Activated gamma-delta T cell treated with anti-CD3 and anti-CD28 coated beads, Interleukin-2, amount 50 U/mL, for 16 hours (primary cell): ENCODE results near the gene RNU2-1.
"Not testable (repeated sequence)": the region's sequence is repeated elsewhere in the genome, so short reads cannot be mapped to it uniquely, and the experiment has no call there.

Experiments used
- DNase-seq: peaks from one replicate; pipeline ENCODE4 v3.0.0-alpha.2; 2020; ENCODE audit warnings: low read depth

RNU2-1 gene

GRCh38 chr17:43233877-43234276, at the start of gene RNU2-1:
Gene RNU2-1 (minus strand): TSS chr17:43233977.
- not testable (repeated sequence) for DNase-seq

- DNase-seq, result not testable (repeated sequence)
Measured at GRCh38 chr17:43272914-43273313, 39.1 kb upstream of the RNU2-1 start.

GRCh38 chr17:43272483-43272882, 38.7 kb upstream of the RNU2-1 start:
- not testable (repeated sequence) for DNase-seq

GRCh38 chr17:43270552-43271504, 37.1 kb upstream of the RNU2-1 start:
- DNase-seq, result not testable (repeated sequence)

GRCh38 chr17:43246456-43246855, 12.7 kb upstream of the RNU2-1 start:
- not testable (repeated sequence) for DNase-seq

GRCh38 chr17:43240596-43241352, 7.0 kb upstream of the RNU2-1 start:
- not testable (repeated sequence) for DNase-seq

- not testable (repeated sequence) for DNase-seq
Measured at GRCh38 chr17:43239597-43239996, 5.8 kb upstream of the RNU2-1 start.

GRCh38 chr17:43233263-43233662, 514 bp downstream of the RNU2-1 start:
- DNase-seq, result not testable (repeated sequence)

- DNase-seq, result not testable (repeated sequence)
Measured at GRCh38 chr17:43232021-43232699, 1.6 kb downstream of the RNU2-1 start.

- DNase-seq, result not testable (repeated sequence)
Measured at GRCh38 chr17:43231205-43232020, 2.4 kb downstream of the RNU2-1 start.

- DNase-seq, result not testable (repeated sequence)
Measured at GRCh38 chr17:43228020-43228782, 5.6 kb downstream of the RNU2-1 start, which contains the start of gene CCDC200. Gene CCDC200 (minus strand): TSS chr17:43228623. CDS start chr17:43228554, 69 bp downstream.

GRCh38 chr17:43226393-43226792, 7.4 kb downstream of the RNU2-1 start:
- no peak for DNase-seq

- no peak for DNase-seq
Measured at GRCh38 chr17:43224146-43224705, 9.6 kb downstream of the RNU2-1 start.

- no peak for DNase-seq
Measured at GRCh38 chr17:43220511-43221125, 13.2 kb downstream of the RNU2-1 start.

- DNase-seq, result no peak
Measured at GRCh38 chr17:43219746-43220380, 13.9 kb downstream of the RNU2-1 start.

- no peak for DNase-seq
Measured at GRCh38 chr17:43219001-43219400, 14.8 kb downstream of the RNU2-1 start.

GRCh38 chr17:43217614-43218087, 16.1 kb downstream of the RNU2-1 start:
- DNase-seq, result no peak

GRCh38 chr17:43216762-43217613, 16.8 kb downstream of the RNU2-1 start:
- no peak for DNase-seq
